HG03060 (cell line): Measurements from ENCODE around the gene EDN3.

Experiments used
- ATAC-seq: cut with Tn5 transposase; IDR thresholded peaks from one replicate; pipeline ENCODE4 v1.9.1; 2021; ENCODE audit warnings: low read depth, moderate number of reproducible peaks; ENCODE audit not compliant: unreplicated experiment

Gene EDN3

GRCh38 chr20:59307270-59307669 lies 6.9 kb downstream of the EDN3 start:
- ATAC-seq: no peak

DNA sequence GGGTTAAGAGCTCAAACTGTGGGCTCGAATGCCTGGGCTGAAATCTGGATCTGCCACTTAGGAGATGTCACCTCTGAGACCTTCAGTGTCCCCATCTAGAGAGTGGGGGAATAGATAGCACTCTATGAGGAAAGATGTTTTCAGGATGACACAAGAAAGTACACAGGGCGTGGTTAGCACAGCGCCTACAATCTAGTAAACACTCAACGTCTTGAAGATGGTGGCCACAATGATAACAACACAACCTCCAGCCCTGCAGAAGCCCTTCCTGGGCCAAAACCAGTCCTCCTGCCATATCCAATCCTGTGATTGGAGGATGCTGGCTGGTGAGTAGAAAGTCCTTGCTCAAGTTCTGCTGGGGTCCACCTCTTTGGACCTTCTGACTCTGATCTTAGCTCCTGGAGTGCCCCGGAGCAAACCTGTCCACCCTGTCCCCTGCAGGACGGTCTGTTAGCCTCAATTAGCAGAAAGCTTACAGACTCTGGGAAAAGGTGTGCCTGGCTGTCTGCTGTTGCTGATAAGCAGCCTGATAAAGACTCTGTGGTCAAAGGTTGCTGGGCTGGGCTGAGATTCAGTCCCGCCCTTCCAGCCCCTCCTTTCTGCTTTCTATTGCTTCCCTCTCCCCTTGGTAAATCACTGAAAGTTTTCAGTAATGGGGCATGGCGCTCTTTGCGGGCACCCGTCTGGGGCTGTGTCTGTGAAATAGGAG lies 8.2 kb downstream of the EDN3 start:
- ATAC-seq: no peak

DNA sequence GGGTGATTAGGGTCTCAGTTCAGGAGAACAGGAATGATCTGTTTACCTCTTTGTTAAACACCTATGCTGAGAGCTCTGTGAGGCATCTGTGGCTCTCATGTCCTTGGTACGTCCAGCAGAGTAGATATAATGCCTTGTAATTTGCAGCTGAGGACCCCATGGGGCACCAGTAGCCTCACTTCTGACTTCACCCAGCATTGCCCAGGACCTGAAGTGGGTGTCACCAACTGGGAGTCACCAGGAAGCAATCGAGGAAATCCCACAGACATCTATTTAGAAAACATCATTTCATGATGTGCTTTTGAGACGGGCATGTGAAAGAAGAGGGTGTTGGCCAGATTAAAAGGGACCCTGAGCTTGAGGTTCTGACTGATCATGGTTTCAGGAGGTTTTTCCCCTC lies 8.8 kb downstream of the EDN3 start:
- ATAC-seq: no peak

- ATAC-seq: no peak
Measured at GRCh38 chr20:59314997-59315396, 14.6 kb downstream of the EDN3 start.

- no peak for ATAC-seq
Measured at GRCh38 chr20:59316911-59317731, 16.7 kb downstream of the EDN3 start.

GRCh38 chr20:59318201-59318790 lies 17.9 kb downstream of the EDN3 start:
- no peak for ATAC-seq

DNA sequence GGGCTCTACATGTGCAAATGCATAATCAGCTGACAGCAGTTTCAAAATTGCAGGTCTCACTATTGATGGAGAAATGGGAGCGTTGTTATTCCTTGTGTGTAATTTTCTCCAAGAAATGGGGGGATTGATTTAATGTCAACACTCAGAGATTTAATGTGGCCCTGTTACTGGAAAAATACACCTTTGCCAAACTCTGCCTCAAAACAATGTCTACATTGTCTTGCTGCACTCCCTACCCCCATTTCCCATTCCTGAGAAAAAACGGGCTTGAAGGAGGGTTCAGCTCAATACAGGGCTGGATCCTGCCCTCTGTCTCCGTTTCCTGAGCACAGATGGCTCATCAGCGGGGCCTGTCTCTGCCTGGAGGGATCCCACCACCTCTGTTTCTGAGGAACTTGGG lies 18.4 kb downstream of the EDN3 start:
- ATAC-seq: no peak

DNA sequence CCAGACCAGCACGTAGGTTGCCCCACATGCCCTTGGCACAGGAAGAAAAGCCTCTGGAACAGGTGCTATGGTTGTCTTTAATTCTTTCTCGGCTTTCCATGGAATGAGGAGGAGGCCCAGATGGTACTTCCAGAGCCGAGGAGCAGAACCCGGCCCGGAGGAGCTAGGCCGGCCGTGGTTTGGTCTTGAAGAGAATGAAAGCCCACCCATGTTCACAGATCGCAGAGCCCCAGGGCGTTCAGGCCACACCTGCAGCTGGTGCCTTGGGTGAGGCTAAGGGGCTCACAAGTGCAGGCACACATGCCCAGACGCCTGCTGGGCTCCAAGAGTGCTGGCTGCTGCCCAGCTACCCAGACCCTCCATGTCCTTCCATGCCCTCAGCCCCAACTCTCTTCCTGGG lies 20.0 kb downstream of the EDN3 start:
- ATAC-seq: no peak

DNA sequence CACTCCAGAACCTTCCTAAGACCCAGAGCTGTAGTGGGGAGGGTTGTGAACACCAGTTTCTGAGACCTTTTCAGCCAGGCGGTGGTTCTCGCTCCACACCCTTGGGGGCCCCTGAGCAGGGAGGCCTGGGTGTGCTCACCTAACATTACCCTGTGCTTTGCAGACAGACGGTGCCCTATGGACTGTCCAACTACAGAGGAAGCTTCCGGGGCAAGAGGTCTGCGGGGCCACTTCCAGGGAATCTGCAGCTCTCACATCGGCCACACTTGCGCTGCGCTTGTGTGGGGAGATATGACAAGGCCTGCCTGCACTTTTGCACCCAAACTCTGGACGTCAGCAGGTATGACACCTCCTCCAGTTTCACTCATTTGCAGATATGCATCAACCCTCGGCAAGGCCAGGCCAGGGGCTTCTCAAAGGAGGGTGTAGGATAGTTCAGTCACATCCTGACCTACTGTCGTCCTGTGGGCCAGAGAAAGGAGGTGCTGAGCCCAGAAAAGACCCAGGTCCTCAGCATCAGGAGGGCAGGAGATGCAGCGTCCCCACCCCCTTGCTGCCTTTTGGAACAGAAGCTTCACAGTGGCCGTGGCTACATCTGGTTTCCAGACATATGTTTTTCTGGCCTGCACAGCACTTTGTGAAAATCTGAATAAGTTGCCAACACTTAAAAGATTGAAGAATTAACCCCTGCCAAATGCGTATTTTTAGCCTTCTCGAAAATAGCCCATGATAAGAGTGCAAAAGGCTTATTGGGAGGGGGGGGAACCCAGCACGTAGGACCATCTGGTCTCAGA lies 20.6 kb downstream of the EDN3 start:
- no peak for ATAC-seq

DNA sequence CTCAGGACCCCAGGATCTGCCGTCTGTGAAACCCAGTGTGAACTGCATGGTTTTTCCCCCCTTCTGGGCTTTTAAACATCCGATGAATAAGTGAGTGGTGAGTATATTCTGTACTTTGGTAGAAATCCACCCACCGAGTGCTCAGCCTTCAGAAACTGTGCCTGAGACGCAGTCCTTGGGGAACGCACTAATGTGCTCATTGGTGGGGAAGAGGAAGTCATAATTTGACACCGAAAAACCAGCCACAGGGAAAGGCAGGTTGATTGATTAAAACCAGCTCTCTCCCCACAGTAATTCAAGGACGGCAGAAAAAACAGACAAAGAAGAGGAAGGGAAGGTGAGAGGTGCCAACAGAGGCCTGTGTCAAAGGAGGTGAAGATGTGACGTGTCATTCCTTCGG lies 21.7 kb downstream of the EDN3 start:
- no peak for ATAC-seq

DNA sequence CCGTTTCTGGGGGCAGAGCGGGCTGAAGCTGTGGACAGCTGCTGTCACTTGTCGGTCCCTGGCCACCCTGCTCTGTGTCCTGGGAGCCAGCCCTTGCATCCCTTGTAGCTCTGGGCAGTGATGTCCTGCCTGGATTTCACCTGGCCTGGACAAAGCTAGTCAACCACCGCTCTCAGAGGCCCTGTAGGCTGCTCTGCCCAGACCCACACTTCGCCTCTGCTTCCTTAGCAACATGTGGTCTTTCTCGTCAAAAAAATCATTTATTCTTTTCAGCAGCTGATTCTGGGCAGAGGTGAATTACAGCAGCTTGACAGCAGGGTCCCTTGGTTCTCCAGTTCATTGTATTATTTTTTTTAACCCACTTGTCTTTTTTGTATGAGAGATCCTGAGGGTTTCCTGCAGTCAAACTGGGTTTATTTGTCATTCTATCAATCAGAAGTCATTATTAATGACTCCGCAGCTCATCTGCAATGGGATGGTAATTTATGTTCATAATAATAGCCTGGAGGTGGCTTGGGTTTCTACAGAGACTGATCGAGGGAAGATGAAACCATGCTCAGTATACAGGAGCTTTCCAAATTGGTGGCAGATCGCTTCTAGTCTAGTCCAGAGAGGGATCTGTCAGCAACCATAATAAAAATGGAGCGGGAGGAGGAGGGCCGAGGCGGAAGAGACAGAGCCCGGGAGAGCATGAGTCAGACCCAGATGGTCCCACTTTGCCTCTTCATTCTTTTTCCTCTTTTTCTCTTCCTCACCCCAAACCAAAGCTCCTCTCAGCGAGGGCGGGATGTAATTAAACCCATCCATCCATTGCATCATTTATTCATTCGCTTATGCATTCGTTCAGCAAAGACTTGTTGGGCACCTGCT lies 22.4 kb downstream of the EDN3 start:
- no peak for ATAC-seq

DNA sequence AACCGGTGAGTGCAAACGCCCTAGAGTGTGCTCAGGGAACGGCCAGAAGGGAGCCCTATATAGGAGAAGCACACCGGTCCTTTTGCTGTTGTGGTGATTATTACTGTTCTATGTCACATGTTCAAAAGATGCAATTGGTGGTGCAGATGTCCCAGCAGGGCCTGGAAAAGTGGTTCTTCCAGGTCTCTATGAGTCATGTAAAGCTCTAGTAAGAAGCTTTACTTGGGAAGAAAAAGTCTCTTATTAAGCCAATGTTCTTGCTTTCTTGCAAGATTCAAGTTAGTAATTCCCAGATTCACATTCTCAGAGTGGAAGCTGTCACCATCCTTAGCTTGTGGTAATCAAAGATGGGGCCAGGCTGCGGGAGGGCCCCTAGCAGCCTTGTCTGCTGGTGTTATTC lies 23.3 kb downstream of the EDN3 start:
- ATAC-seq: no peak

DNA sequence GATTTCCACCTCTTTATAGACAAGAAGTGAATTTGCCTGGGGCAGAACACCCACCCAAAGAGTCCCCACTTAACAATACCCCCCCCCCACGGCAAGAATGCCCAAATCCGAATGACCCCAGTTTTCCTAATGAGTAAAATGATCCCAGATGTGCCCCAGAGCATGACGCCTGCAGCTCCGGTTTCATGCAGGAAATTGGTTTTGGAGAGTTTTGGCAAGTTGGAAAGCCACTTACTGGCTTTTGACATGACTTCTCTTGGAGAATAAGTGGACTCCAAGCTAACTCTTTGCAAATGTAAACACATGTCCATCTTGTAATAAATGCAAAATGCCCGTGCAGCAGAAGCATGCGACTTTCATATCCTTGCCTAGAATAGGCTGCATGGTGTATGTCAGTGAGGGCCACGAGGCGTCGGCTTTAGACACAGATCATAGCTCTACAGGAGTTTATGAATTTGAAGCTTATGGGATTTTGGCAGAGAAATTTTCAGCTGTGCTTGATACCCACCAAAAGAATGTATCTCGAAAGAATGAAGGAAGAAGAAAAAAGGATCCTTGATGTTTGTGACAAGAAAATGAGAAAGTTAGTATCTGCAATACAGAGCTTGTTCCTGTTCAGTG lies 24.2 kb downstream of the EDN3 start:
- no peak for ATAC-seq

- ATAC-seq: no peak
Measured at GRCh38 chr20:59325142-59325523, 24.7 kb downstream of the EDN3 start.

DNA sequence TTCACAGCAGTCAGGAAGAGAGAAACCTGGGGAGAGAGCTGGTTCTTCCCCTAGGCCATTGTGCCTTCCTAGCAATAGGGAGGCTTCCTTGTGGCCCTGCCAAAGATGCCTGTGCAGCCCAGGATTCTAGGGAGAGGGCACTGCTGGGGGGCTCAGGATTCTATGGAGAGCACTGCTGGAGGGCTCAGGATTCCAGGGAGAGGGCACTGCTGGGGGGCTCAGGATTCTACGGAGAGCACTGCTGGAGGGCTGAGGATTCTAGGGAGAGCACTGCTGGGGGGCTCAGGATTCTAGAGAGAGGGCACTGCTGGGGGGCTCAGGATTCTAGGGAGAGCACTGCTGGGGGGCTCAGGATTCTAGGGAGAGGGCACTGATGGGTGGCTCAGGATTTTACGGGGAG lies 25.8 kb downstream of the EDN3 start:
- no peak for ATAC-seq

DNA sequence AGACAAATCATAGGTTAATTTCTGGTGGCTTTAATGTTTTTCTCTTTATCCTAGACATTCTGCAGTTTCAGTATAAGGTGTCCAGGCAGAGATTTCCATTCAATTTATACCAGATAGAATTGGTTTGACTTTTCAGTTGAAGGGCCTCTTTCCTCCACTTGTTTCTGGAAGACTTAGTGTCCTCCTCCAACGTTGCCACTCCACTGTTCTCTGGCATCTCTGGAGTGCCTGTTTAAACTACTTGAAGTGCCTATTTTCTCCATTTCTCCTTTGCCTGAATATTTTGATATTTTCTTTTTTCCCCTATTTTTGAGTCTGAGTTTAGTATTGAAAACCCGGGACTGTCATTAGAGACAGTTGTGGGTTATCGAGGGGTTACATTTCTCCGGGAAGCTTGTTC lies 27.7 kb downstream of the EDN3 start:
- no peak for ATAC-seq

GRCh38 chr20:59331721-59332329 lies 31.4 kb downstream of the EDN3 start:
- no peak for ATAC-seq

DNA sequence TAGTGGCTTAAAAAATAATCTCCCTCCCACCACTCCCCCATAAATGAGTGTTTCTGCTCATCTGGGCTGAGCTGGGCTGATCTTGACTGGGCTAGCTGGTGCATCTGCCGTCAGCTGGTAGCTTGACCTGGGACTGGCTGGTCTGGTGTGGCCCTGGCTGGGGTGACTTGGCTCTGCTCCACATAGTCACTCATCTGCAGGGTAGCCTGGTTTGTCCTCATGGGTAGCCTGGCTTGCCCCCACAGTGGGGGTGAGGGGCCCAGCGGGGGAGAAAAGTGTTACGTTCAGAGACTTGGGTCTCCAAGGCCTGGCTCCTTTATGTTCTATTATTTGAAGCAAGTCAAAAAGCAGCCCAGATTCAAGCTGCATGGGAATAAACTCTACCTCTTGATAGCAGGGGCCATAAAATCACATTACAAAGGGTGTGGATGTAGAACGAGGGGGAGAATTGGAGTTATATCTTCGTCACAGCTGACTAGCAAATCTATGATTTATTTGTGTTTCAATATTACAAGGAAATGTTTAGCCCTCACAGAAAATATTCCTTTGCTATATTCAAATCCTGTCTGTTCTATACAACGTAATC lies 32.9 kb downstream of the EDN3 start:
- no peak for ATAC-seq

GRCh38 chr20:59333951-59334350 lies 33.5 kb downstream of the EDN3 start:
- no peak for ATAC-seq
